Forelimb muscle (tissue), 1 donor: ENCODE results near the gene GRK4. TPM values are rescaled to one million over a fixed set of nuclear protein-coding genes. Genes with fewer than 3 reads are reported as not detected.
"Not testable (repeated sequence)": the region's sequence is repeated elsewhere in the genome, so short reads cannot be mapped to it uniquely, and the experiment has no call there.

Experiments used
- DNase-seq: peaks from one replicate; pipeline ENCODE4 v3.0.0-alpha.2; 2013; ENCODE audit warnings: low read depth
- polyA plus RNA-seq: library from polyadenylated mRNA; unstranded; fragments of 120-200 nt; gene quantifications from one replicate; pipeline ENCODE4 v1.2.1, GENCODE V29; 2013; ENCODE audit not compliant: insufficient read length

Gene GRK4
- polyA plus RNA-seq, 1 donor: 12.0 TPM

DNA sequence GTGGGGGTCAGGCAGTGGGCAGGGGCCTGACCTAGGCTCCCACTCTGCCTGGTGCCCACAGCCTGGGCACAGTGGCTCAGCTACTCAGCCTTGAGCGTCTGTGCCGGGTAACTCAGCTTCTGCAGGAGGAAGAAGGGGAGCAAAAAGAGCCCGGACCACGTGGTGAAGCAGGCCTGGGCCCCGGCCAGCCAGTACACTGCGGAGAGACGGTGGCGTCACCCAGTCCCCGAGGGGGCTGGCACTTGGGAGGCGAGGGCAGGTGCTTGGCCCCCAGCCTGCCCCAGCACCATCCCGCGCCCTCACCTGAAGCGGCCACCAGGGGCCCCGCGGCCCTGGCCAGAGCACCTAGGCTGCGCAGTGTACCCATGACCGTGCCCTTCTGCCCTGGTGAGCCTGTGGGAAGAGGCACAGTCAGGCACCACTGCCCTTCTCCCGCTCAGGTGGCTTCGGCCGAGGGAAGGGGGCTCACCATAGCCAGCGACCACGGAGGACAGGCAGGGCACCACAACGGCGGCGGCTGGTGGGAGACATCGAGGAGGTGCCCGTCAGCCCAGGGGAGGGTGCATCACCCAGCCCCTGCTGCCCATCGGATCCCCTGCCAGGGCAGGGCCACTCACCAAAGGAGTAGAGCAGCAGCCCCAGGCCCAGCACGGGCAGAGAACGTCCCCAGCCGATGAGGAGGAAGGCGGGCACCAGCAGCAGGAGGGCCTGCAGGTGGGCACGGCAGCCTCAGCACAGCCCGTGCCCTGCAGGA, 32.4 kb upstream of the GRK4 start:
- DNase-seq: no peak

DNA sequence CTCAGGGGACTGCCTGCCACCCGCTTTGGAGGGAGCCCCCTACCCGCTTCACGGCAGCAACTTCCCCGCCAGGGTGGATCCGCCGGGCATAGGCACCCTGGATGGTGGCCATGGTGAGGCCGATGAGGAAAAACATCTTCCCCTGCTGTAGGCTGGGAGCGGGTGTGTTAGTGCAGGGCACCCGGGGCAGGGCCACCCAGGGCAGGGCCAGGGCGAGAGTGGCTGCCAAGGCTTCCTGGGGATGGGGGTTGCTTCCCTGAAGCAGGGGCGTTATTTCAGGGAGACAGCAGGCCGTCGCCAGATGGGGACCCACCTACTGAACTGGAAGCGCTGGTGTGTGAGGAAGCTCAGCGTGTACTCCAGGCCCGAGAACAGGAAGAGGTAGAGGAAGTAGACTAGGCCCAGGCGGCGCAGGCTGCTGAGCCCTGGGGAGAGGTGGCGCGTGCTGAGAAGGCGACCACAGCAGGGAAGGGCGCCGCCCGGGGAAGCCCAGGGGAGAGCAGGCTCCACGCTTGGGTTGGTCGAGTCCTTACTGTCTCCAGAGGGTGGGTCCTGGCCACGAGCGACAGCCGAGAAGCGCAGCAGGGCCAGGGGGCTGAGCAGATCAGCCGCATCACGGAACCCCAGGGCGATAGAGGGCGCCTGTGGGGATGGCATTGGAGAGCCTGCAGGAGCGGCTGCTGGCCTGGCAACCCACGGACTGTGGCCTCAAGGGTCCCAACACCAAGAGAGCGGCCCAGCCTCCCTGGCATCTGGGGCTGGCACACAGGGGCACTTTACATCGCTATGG, 31.7 kb upstream of the GRK4 start:
- DNase-seq: no peak

GRCh38 chr4:2932321-2932950, 30.9 kb upstream of the GRK4 start:
- no peak for DNase-seq

DNA sequence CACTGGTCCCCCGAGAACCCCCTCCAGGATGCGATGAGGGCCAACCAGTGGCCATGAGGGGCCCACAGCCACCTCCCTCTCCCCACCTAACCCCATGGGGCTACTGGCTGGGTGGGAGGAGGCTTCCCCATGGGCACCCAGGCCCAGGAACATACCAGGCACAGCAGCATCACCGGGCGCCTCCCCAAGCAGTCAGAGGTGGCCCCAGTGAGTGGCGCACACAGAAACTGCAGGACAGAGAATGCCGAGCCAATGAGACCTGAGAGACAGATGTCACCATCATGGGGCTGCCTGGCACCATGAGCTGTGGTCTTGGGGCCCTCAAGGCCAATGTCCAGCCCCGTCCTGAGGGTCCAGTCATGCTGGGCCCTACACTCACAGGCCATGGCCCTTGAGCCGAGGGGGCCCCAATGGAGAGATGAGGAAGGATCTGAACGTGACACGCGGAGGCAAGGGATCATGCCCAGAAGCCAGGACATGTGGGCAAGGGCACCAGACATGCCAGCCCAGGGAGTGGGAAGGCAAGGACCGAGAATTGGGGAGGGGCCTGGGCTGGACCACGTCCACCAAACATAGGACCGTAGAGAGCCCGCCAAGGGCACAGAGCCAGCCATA, 30.3 kb upstream of the GRK4 start:
- no peak for DNase-seq

DNA sequence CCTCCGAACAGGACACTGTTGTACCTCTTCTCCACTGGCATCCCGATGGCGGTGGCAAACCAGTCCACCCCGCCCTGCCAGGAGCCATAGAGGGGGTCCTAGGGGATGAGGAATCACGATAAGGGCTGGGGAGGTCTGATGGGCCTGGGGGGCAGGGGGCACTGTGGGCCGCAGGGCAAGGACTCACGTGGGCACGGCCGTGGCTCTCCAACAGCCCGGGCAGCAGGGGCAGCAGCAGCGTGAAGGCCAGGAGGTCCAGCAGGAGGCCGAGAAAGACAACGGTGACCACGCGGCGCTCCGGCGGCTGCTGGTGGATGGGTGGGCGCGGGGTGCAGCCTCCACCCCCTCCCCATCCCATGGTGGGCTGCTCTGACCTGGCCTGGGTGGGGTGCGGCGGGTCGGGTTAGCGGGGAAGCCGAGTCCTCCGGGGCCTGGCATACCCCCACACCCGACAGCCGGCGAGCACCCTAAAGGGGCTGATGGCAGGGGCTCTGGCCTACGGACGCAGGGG, 29.8 kb upstream of the GRK4 start:
- no peak for DNase-seq

DNA sequence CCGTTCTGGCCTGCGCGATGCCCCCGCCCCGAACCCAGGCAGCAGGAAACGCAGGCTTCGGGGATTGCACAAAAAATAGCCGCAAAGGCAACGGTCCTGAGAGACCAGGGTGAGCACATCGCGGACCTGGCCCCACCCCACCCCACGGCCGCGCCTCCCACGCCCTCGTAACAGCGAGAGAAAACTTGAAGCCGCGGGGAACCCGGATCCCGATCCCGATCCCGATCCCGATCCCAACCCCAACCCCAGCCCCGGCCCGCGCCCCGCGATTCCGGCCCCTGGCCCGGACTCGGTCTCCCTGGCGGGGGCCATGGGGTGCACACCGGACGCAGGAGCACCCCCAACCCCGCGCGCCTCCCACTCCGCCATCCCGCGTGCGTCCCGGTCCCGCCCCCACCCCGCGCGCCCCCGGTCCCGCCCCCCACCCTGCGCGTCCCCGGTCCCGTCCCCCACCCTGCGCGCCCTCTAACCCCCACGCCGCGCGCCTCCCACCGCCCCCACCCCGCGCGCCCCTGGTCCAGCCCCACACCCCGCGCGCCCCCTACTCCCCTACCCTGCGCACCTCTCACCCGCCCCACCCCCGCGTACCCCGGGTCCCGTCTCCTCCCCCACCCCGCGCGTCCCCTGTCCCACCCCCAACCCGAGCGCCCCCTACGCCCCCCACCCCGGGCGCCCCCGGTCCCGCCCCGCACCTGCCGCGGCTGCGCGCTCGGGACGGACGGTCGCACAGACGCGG, 29.1 kb upstream of the GRK4 start:
- DNase-seq: no peak

- peak; percentile 77 for DNase-seq
Measured at GRCh38 chr4:2934813-2935761, 28.3 kb upstream of the GRK4 start.

- DNase-seq: no peak
Measured at GRCh38 chr4:2935762-2936743, 27.3 kb upstream of the GRK4 start.

GRCh38 chr4:2936773-2937145, 26.6 kb upstream of the GRK4 start:
- no peak for DNase-seq

- no peak for DNase-seq
Measured at GRCh38 chr4:2937146-2937857, 26.1 kb upstream of the GRK4 start.

GRCh38 chr4:2937986-2938385, 25.4 kb upstream of the GRK4 start:
- no peak for DNase-seq

GRCh38 chr4:2938411-2938810, 25.0 kb upstream of the GRK4 start:
- DNase-seq: not testable (repeated sequence)

DNA sequence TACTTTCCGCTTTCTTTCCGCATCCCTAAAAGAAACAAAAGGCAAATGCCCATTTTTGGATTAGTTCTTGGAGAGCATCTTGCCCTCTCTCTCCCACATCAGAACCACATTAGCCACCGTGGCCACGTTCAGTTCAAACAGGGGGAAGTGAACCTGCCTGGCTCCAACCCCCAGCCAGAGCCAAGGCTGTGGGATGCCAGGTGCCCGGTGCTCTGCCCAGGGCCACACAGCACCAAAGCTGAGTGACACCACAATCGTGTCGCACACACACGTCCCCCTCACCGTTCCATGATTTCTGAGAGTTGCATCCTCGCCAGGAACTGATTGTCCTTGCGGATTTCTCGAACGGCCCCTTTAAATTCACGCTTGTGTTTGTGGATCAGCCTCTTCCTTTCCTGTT, 24.5 kb upstream of the GRK4 start:
- DNase-seq: no peak

GRCh38 chr4:2939383-2940243, 23.8 kb upstream of the GRK4 start:
- DNase-seq: no peak

GRCh38 chr4:2940267-2941137, 22.9 kb upstream of the GRK4 start:
- DNase-seq: no peak
